Activated B cell treated with CpG ODN at 0.5 μM for 24 hours (primary cell): ENCODE results near the gene NAALADL2. TPM values are rescaled to one million over a fixed set of nuclear protein-coding genes. Genes with fewer than 3 reads are reported as not detected.

ENCODE experiments used
- ATAC-seq: fragments of 200-7000 bp; cut with Tn5 transposase; one replicate; pipeline ENCODE4 v1.10.0; 2021; ENCODE audit warnings: low read depth, mild to moderate bottlenecking, moderate library complexity
- CTCF ChIA-PET: fragments of 350-600 bp; sonication (Branson Sonifier 250); formaldehyde crosslinking; loops from one replicate; lab custom pipeline; 2021; ENCODE audit warnings: antibody characterized with exemption; lab: Charles Lee
- POLR2A ChIA-PET: fragments of 350-600 bp; sonication (Branson Sonifier 250); formaldehyde crosslinking; loops from one replicate; lab custom pipeline; 2021; ENCODE audit warnings: antibody characterized with exemption; lab: Charles Lee
- DNase-seq: peaks from one replicate; pipeline ENCODE4 v3.0.0; 2022
- H3K27ac Mint-ChIP-seq: one replicate; pipeline ENCODE4 v1.8.0; 2020; ENCODE audit warnings: mixed read lengths
- H3K27me3 Mint-ChIP-seq: one replicate; pipeline ENCODE4 v1.8.0; 2021; ENCODE audit warnings: mixed read lengths
- H3K36me3 Mint-ChIP-seq: one replicate; pipeline ENCODE4 v1.8.0; 2021; ENCODE audit warnings: low read depth, mixed read lengths
- H3K4me1 Mint-ChIP-seq: one replicate; pipeline ENCODE4 v1.8.0; 2021; ENCODE audit warnings: mixed read lengths
- H3K4me3 Mint-ChIP-seq: one replicate; pipeline ENCODE4 v1.8.0; 2020; ENCODE audit warnings: mild to moderate bottlenecking, mixed read lengths
- H3K9me3 Mint-ChIP-seq: one replicate; pipeline ENCODE4 v1.8.0; 2020; ENCODE audit warnings: mixed read lengths
- intact Hi-C: fragments of 100-400 bp; cut with micrococcal nuclease; formaldehyde crosslinking; loops from one replicate; pipeline ENCODE4 v1.15.1; 2024
- total RNA-seq: library from RNA; stranded (reverse); gene quantifications from 2 replicates; pipeline ENCODE4 v1.2.3, GENCODE V29; 2022
- TF ChIP-seq, protein P1 (sequence below): fragments of 200-600 bp; IDR thresholded peaks from one replicate; pipeline ENCODE4 v1.8.0; 2022; ENCODE audit warnings: antibody characterized with exemption, mild to moderate bottlenecking

Gene NAALADL2
- total RNA-seq, 1 donor from 2014 or later, result not detected

DNA sequence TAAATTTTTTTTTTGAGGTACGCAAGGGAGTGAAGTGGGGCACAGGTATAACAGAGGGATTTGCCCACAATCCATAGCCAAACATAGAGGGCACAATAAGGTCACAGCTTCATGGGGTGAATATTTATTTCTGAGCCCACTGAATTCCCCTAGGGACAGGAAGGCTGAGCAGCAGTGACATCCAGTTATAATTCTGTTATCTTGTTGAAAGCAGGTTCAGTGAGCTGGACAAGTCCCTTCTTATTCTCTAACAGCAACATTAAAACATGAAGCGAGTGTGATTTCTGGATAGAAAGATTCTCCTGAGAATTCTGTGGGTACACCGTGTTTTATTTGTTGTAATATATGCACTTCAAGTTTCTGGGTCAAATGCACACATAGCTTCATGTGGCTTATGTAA lies 538.2 kb downstream of the NAALADL2 start:
- TF ChIP-seq, protein P1, sequence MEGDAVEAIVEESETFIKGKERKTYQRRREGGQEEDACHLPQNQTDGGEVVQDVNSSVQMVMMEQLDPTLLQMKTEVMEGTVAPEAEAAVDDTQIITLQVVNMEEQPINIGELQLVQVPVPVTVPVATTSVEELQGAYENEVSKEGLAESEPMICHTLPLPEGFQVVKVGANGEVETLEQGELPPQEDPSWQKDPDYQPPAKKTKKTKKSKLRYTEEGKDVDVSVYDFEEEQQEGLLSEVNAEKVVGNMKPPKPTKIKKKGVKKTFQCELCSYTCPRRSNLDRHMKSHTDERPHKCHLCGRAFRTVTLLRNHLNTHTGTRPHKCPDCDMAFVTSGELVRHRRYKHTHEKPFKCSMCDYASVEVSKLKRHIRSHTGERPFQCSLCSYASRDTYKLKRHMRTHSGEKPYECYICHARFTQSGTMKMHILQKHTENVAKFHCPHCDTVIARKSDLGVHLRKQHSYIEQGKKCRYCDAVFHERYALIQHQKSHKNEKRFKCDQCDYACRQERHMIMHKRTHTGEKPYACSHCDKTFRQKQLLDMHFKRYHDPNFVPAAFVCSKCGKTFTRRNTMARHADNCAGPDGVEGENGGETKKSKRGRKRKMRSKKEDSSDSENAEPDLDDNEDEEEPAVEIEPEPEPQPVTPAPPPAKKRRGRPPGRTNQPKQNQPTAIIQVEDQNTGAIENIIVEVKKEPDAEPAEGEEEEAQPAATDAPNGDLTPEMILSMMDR, result no peak
- H3K27me3 Mint-ChIP-seq, result no peaks in the 10 kb centered on the region
- H3K9me3 Mint-ChIP-seq, result peaks cover 3% of the 10 kb centered on the region
- no peak for DNase-seq
- no peak for ATAC-seq
- no peaks in the 10 kb centered on the region for H3K4me1 Mint-ChIP-seq
- no peaks in the 10 kb centered on the region for H3K36me3 Mint-ChIP-seq
- H3K27ac Mint-ChIP-seq, result no peak overlapping the region
- ChIA-PET CTCF (no interaction called here), POLR2A (no interaction called here)
- intact Hi-C loops, result no loop called here
- H3K4me3 Mint-ChIP-seq, result no peak overlapping the region

DNA sequence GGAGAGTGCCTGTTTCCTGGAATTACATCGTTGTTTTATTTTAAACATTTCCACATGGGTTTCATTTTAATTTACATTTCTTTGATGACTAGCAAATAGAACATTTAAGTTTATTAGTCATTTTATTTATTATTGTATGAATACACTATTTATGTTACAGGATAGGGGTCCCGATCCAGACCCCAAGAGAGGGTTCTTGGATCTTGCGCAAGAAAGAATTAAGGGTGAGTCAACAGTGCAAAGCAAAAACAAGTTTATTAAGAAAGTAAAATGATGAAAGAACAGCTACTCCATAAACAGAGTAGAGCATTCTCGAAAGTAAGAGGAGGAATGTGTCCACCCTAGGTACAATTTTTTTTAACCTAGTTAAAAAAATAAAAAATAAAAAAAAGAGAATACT lies 539.5 kb downstream of the NAALADL2 start:
- H3K27me3 Mint-ChIP-seq, result no peaks in the 10 kb centered on the region
- intact Hi-C loops, result no loop called here
- POLR2A ChIA-PET, result no interaction called here
- DNase-seq, result no peak
- no peaks in the 10 kb centered on the region for H3K36me3 Mint-ChIP-seq
- no peak overlapping the region for H3K4me3 Mint-ChIP-seq
- TF ChIP-seq, protein P1, result no peak
- CTCF ChIA-PET, result no interaction called here
- no peak for ATAC-seq
- H3K4me1 Mint-ChIP-seq, result no peaks in the 10 kb centered on the region
- H3K9me3 Mint-ChIP-seq, result peaks cover 2% of the 10 kb centered on the region
- no peak overlapping the region for H3K27ac Mint-ChIP-seq

DNA sequence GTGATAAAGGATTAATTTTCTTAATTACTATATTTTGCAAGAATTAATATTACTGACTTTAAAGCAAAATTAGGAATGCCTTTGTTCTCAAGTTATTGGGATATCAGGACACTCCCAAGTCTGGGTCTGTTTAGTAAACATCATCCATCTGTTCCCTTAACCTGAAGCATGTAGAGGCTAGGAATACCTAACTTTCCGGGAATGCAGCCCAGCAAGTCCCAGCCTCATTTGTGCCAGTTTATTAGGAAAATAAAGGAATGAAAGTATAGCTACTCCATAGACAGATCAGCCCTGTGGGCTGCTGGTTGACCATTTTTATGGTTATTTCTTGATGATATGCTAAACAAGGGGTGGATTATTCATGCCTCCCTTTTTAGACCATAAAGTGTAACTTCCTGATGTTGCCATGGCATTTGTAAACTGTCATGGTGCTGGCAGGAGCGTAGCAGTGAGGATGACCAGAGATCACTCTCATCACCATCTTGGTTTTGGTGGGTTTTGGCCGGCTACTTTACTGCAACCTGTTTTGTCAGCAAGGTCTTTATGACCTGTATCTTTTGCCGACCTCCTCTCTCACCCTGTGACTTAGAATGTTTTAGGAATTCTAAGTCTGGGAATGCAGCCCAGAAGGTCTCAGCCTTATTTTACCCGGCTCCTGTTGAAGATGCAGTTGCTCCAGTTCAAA lies 540.2 kb downstream of the NAALADL2 start:
- H3K27ac Mint-ChIP-seq, result no peak overlapping the region
- ATAC-seq (no peak), DNase-seq (no peak)
- H3K9me3 Mint-ChIP-seq, result peaks cover 2% of the 10 kb centered on the region
- POLR2A ChIA-PET, result no interaction called here
- intact Hi-C loops, result no loop called here
- no peaks in the 10 kb centered on the region for H3K27me3 Mint-ChIP-seq
- no peaks in the 10 kb centered on the region for H3K36me3 Mint-ChIP-seq
- H3K4me3 Mint-ChIP-seq, result no peak overlapping the region
- TF ChIP-seq, protein P1, result no peak
- no peaks in the 10 kb centered on the region for H3K4me1 Mint-ChIP-seq
- CTCF ChIA-PET, result no interaction called here

DNA sequence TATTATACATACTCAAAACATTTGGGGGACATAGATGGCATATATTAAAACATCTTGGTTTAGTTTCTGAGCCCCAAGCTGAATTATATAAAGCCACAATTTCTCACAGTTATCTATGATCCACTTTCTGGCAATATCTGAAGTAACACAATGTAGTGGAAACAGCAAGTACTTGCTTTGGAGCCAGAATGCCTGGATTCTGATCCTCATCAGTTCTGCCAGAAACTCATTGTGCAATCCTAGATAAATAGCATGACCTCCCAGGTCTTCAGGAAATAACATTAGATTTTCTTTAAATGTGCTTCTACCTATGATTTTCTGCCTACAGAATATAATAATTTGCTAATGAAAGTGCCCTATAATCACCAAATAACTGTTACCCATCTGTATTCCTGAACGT lies 544.9 kb downstream of the NAALADL2 start:
- TF ChIP-seq, protein P1, result no peak
- H3K4me3 Mint-ChIP-seq, result no peak overlapping the region
- H3K4me1 Mint-ChIP-seq, result no peaks in the 10 kb centered on the region
- ATAC-seq, result no peak
- H3K9me3 Mint-ChIP-seq, result peaks cover 2% of the 10 kb centered on the region
- H3K27ac Mint-ChIP-seq, result no peak overlapping the region
- DNase-seq, result no peak
- ChIA-PET POLR2A (no interaction called here), CTCF (no interaction called here)
- intact Hi-C loops, result no loop called here
- H3K36me3 Mint-ChIP-seq, result no peaks in the 10 kb centered on the region
- no peaks in the 10 kb centered on the region for H3K27me3 Mint-ChIP-seq

DNA sequence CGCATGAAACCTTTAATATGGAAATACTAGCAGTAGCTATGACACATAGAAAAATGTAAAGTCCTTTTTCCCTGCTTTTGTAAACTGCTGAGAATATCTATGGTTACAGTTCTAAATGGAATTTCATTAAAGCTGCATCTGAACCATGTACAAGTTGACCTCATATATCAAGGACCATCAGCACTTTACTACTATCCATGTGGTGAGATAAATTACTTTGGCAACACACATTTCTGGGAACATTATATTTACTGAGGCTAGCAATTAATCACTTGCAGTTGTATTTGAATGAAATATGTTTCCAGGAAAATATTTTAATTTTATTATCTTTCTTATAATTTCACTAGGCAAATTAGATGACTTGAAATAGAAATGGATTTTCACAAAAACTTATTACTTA lies 545.5 kb downstream of the NAALADL2 start:
- H3K27ac Mint-ChIP-seq, result no peak overlapping the region
- intact Hi-C loops, result no loop called here
- TF ChIP-seq, protein P1, result no peak
- no peak overlapping the region for H3K4me3 Mint-ChIP-seq
- no peaks in the 10 kb centered on the region for H3K27me3 Mint-ChIP-seq
- DNase-seq (no peak), ATAC-seq (no peak)
- no peaks in the 10 kb centered on the region for H3K4me1 Mint-ChIP-seq
- ChIA-PET CTCF (no interaction called here), POLR2A (no interaction called here)
- H3K9me3 Mint-ChIP-seq, result peaks cover 2% of the 10 kb centered on the region
- H3K36me3 Mint-ChIP-seq, result no peaks in the 10 kb centered on the region
